CD4-positive, alpha-beta T cell (primary cell): ENCODE data around the gene BRMS1. TPM values are rescaled to one million over a fixed set of nuclear protein-coding genes. Genes with fewer than 3 reads are reported as not detected.

Source experiments
- ATAC-seq: fragments of 200-7000 bp; cut with Tn5 transposase; one replicate; pipeline ENCODE4 v1.10.0; 2022; ENCODE audit warnings: mild to moderate bottlenecking; ENCODE audit not compliant: poor library complexity
- CTCF ChIA-PET: fragments of 350-600 bp; sonication (Branson Sonifier 250); formaldehyde crosslinking; loops from one replicate; lab custom pipeline; 2021; ENCODE audit warnings: antibody characterized with exemption, inconsistent platforms; lab: Charles Lee
- POLR2A ChIA-PET: fragments of 350-600 bp; sonication (Branson Sonifier 250); formaldehyde crosslinking; loops from one replicate; lab custom pipeline; 2021; ENCODE audit warnings: antibody characterized with exemption, inconsistent platforms; lab: Charles Lee
- DNase-seq, 14 experiments: peaks; one replicate each; pipeline ENCODE4 v3.0.0-alpha.2; 2013 to 2020; ENCODE audit warnings: mixed read lengths in 2 of 14
- H3K27ac ChIP-seq, 2 donors: one replicate each; pipeline versions ENCODE4 v1.5.1 to v1.7.0; 2013; ENCODE audit warnings: low read length in 2 of 2, low read depth in 1 of 2, mild to moderate bottlenecking in 1 of 2
- H3K27me3 ChIP-seq, 2 experiments: 1 replicate in 1 of 2; 2 replicates in 1 of 2; pipeline versions ENCODE4 v1.6.1 to v1.7.0; 2013; ENCODE audit warnings: low read length in 2 of 2, control low read depth in 1 of 2, mild to moderate bottlenecking in 1 of 2, moderate library complexity in 1 of 2; ENCODE audit not compliant: insufficient read depth in 2 of 2, control insufficient read depth in 1 of 2
- H3K36me3 ChIP-seq: one replicate; pipeline ENCODE4 v1.6.1; 2013; ENCODE audit warnings: low read length, control low read depth; ENCODE audit not compliant: insufficient read depth
- H3K4me1 ChIP-seq: one replicate; pipeline ENCODE4 v1.6.1; 2013; ENCODE audit warnings: low read length, control low read depth; ENCODE audit not compliant: insufficient read depth
- H3K4me3 ChIP-seq: one replicate; pipeline ENCODE4 v1.5.1; 2013; ENCODE audit warnings: mild to moderate bottlenecking, low read length, moderate library complexity
- H3K9me3 ChIP-seq, 2 experiments: 1 replicate in 1 of 2; 2 replicates in 1 of 2; pipeline versions ENCODE4 v1.6.1 to v1.7.0; 2013; ENCODE audit warnings: low read length in 2 of 2, mild to moderate bottlenecking in 2 of 2, control low read depth in 1 of 2, moderate library complexity in 1 of 2; ENCODE audit not compliant: control insufficient read depth in 1 of 2, insufficient read depth in 1 of 2
- H3K27ac Mint-ChIP-seq: one replicate; pipeline ENCODE4 v1.8.0; 2020; ENCODE audit warnings: mixed read lengths
- H3K27me3 Mint-ChIP-seq: one replicate; pipeline ENCODE4 v1.8.0; 2021; ENCODE audit warnings: mixed read lengths
- H3K36me3 Mint-ChIP-seq: one replicate; pipeline ENCODE4 v1.8.0; 2021; ENCODE audit warnings: low read depth, mixed read lengths
- H3K4me1 Mint-ChIP-seq: one replicate; pipeline ENCODE4 v1.8.0; 2021; ENCODE audit warnings: low read depth, mixed read lengths
- H3K4me3 Mint-ChIP-seq: one replicate; pipeline ENCODE4 v1.8.0; 2020; ENCODE audit warnings: mild to moderate bottlenecking, mixed read lengths
- H3K9me3 Mint-ChIP-seq: one replicate; pipeline ENCODE4 v1.8.0; 2020; ENCODE audit warnings: mixed read lengths
- CTCF ChIP-seq: fragments of 200-600 bp; IDR thresholded peaks from one replicate; pipeline ENCODE4 v1.8.0; 2022; ENCODE audit warnings: antibody characterized with exemption, mild to moderate bottlenecking
- intact Hi-C, 2 experiments: fragments of 100-400 bp; cut with DNase I in 1 of 2; cut with micrococcal nuclease in 1 of 2; formaldehyde crosslinking; loops; one replicate each; pipeline versions ENCODE4 v1.15.1 to v1.9.0; 2023 to 2025; cut with DNase I, micrococcal nuclease
- total RNA-seq, 174 experiments: library from RNA in 2 of 174; stranded (reverse) in 2 of 174; gene quantifications; one replicate each; pipeline ENCODE4 v1.2.3 and lab custom pipeline; 2021 to 2026

BRMS1 gene
- total RNA-seq, 2 experiments from 2014 or later = 52.7 to 58.4 TPM

DNA sequence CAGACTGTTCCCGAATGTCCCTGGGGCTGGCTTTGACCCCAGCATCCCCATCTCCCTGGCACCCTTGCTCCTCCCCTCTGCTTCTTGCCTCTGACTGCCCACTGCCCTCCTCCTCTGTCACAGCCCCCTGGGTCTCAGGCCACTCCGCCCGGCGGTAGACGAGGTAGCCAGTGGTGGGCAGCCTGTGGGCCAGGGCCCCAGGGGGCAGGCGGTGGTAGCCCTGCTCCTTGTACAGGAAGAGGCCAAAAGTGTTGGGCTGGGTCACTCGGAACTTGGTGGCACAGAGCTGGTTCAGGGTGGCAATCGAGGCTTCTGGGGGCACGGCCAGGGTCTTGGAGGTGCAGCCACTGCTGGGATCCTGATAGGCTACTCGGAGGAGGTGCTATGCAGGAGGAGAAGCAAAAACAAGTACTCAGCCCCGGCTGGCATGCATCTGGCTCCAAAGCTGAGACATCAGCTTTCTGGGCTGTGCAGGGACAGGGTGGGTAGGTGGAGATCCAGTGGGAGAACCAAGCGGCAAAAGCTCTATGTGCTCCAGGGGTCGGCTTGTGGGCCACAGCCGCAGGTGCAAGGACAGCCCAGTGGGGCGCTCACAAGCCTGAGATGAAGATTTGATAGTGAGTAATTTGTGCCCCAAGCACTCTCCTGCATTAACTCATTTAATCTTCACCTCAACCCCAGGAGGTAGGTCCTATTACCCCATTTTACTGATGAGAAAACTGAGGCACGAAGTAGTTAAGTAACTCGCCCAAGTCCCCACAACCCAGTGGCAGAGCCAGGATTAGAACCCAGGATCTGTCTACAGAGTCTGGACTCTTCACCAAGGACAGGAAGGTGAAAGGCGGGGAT lies 12.3 kb downstream of the BRMS1 start:
- H3K4me3 Mint-ChIP-seq = no peak overlapping the region
- ChIA-PET POLR2A (no interaction called here), CTCF (interaction anchor here (4.0 kb wide), 1 partner anchor 20 kb away, joined by 30 read pairs; no protein-coding TSS in a partner anchor)
- peaks cover 9% of the 10 kb centered on the region for H3K36me3 Mint-ChIP-seq
- TF ChIP-seq CTCF = no peak
- no peak overlapping the region for H3K27ac Mint-ChIP-seq
- Histone ChIP-seq H3K27me3 (no peaks in the 10 kb centered on the region), H3K9me3 (no peaks in the 10 kb centered on the region), H3K4me3 (no peak overlapping the region), H3K36me3 (peaks cover 6% of the 10 kb centered on the region), H3K4me1 (peaks cover 45% of the 10 kb centered on the region), H3K27ac (no peak overlapping the region)
- H3K9me3 Mint-ChIP-seq = no peaks in the 10 kb centered on the region
- peak in 1 of 14 experiments; percentile 16 for DNase-seq
- H3K27me3 Mint-ChIP-seq = no peaks in the 10 kb centered on the region
- intact Hi-C loops = no loop called here
- H3K4me1 Mint-ChIP-seq = peaks cover 31% of the 10 kb centered on the region
- ATAC-seq = no peak

DNA sequence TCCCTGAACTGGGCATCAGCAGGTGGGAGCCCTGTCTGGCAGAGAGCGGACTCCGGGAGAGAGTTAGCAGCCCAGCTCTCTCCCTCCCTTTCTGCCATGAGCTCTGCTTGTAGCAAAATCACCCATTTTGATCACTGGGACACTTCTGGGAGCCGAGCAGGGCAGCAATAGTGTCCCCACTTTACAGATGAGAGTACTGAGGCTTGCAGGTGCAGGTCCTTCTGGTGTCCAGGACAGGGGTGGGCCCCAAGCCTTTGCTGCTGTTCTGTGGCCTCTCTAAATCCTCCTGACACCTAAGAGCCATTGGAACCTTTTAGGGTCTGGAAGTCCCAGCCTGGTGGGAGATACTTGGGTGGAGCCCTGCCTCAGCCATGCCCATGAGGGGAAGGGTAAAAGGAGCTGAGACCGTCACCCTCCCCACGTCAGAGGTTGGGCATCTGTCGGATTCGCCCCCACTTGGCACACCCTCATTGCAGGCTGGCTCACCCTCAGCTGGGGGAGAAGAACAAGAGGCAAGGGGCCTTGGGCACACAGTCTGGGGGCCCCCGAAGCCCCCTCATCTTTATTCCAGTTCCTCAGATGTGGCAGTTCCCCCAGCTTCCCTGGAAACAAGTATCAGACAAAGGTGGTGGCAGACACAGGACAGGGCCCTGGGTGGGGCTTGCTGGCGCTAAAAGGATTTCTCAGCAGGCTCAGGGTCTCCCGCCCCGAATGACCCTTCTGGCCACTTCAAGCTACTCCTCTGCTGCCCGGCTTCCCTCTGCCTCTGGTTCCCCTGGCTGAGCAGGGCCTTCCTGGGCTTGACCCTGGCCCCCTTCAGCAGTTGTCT lies 13.1 kb downstream of the BRMS1 start:
- H3K27me3 Mint-ChIP-seq = no peaks in the 10 kb centered on the region
- DNase-seq = no peak
- no peak overlapping the region for H3K4me3 Mint-ChIP-seq
- H3K27me3 ChIP-seq = no peaks in the 10 kb centered on the region
- no peaks in the 10 kb centered on the region for H3K9me3 Mint-ChIP-seq
- no peaks in the 10 kb centered on the region for H3K9me3 ChIP-seq
- TF ChIP-seq CTCF = no peak
- peaks cover 2% of the 10 kb centered on the region for H3K36me3 Mint-ChIP-seq
- intact Hi-C loops = no loop called here
- ATAC-seq = no peak
- no peak overlapping the region for H3K27ac ChIP-seq
- no peaks in the 10 kb centered on the region for H3K36me3 ChIP-seq
- peaks cover 29% of the 10 kb centered on the region for H3K4me1 Mint-ChIP-seq
- H3K4me1 ChIP-seq = peaks cover 46% of the 10 kb centered on the region
- no peak overlapping the region for H3K27ac Mint-ChIP-seq
- CTCF ChIA-PET = interaction anchor here (4.0 kb wide), 1 partner anchor 20 kb away, joined by 30 read pairs; no protein-coding TSS in a partner anchor
- no peak overlapping the region for H3K4me3 ChIP-seq
- POLR2A ChIA-PET = interaction anchor here (2.9 kb wide), 1 partner anchor 19 kb away, joined by 13 read pairs; no protein-coding TSS in a partner anchor

DNA sequence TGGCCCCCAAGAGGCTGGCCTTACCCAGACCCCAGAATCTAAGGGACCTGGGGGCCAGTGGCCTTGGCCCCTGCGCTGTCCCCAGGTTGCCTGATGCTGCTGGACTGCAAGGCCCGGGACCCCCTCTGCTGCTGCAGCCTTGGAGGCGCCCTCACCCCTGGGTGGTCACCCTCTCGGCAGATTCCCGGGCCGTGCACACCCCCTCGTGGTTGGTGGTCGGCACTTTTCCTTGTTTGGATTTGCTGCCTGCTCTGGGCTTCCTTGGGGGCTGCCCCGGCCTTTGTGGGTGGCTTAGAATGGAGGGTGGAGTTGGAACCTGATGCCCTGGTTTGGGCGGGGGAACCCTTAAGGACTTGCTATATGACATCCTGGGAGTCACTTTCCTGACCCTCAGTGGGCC lies 14.0 kb downstream of the BRMS1 start:
- no peak overlapping the region for H3K27ac ChIP-seq
- DNase-seq = peak in 1 of 14 experiments; percentile 18
- Mint-ChIP-seq H3K27ac (no peak overlapping the region), H3K27me3 (no peaks in the 10 kb centered on the region), H3K4me1 (peaks cover 28% of the 10 kb centered on the region), H3K9me3 (no peaks in the 10 kb centered on the region), H3K36me3 (no peaks in the 10 kb centered on the region), H3K4me3 (no peak overlapping the region)
- H3K27me3 ChIP-seq = no peaks in the 10 kb centered on the region
- H3K4me3 ChIP-seq = no peak overlapping the region
- TF ChIP-seq CTCF = no peak
- H3K9me3 ChIP-seq = no peaks in the 10 kb centered on the region
- H3K36me3 ChIP-seq = no peaks in the 10 kb centered on the region
- POLR2A ChIA-PET = interaction anchor here (2.9 kb wide), 1 partner anchor 19 kb away, joined by 13 read pairs; no protein-coding TSS in a partner anchor
- CTCF ChIA-PET = interaction anchor here (1.1 to 4.0 kb wide), 2 partner anchors 19 to 58 kb away, joined by 3 to 30 read pairs; no protein-coding TSS in a partner anchor
- ATAC-seq = no peak
- intact Hi-C loops = no loop called here
- H3K4me1 ChIP-seq = peaks cover 46% of the 10 kb centered on the region
